RWPE2 (cell line): ENCODE measurements around the gene GOSR2.
"Not testable (repeated sequence)": the region's sequence is repeated elsewhere in the genome, so short reads cannot be mapped to it uniquely, and the experiment has no call there.

ENCODE experiments used
- ATAC-seq: fragments of 200-7000 bp; cut with Tn5 transposase; 3 replicates; pipeline ENCODE4 v1.9.1; 2021; ENCODE audit warnings: low read depth
- DNase-seq: peaks from one replicate; pipeline ENCODE4 v3.0.0-alpha.2; 2020; ENCODE audit warnings: low spot score
- H3K27ac ChIP-seq: fragments of 450-650 bp; 2 replicates; pipeline ENCODE4 v1.5.1; 2017; ENCODE audit warnings: mild to moderate bottlenecking; ENCODE audit not compliant: poor library complexity, severe bottlenecking
- H3K27me3 ChIP-seq: fragments of 250-450 bp; sonication (Bioruptor Pico); 2 replicates; pipeline ENCODE4 v1.5.1; 2021; ENCODE audit warnings: mild to moderate bottlenecking, moderate library complexity; ENCODE audit not compliant: insufficient read depth, poor library complexity, severe bottlenecking
- H3K36me3 ChIP-seq: fragments of 250-450 bp; sonication (Bioruptor Pico); 2 replicates; pipeline ENCODE4 v1.5.1; 2020; ENCODE audit warnings: low read depth, mild to moderate bottlenecking, moderate library complexity
- H3K4me1 ChIP-seq: fragments of 250-450 bp; sonication (Bioruptor Pico); 2 replicates; pipeline ENCODE4 v1.5.1; 2021; ENCODE audit warnings: mild to moderate bottlenecking, moderate library complexity; ENCODE audit not compliant: insufficient read depth, poor library complexity, severe bottlenecking
- H3K4me3 ChIP-seq: fragments of 250-450 bp; sonication (Bioruptor Pico); 2 replicates; pipeline ENCODE4 v1.5.1; 2021; ENCODE audit warnings: mild to moderate bottlenecking, moderate library complexity; ENCODE audit not compliant: severe bottlenecking
- H3K9me3 ChIP-seq: fragments of 250-450 bp; sonication (Bioruptor Pico); 2 replicates; pipeline ENCODE4 v1.5.1; 2021; ENCODE audit warnings: mild to moderate bottlenecking, moderate library complexity; ENCODE audit not compliant: severe bottlenecking
- TF ChIP-seq, protein P1 (sequence below): fragments of 450-650 bp; IDR thresholded peaks from one replicate; pipeline ENCODE4 v1.5.1; 2017; ENCODE audit warnings: mild to moderate bottlenecking, moderate library complexity; ENCODE audit not compliant: poor library complexity, severe bottlenecking

The GOSR2 gene

DNA sequence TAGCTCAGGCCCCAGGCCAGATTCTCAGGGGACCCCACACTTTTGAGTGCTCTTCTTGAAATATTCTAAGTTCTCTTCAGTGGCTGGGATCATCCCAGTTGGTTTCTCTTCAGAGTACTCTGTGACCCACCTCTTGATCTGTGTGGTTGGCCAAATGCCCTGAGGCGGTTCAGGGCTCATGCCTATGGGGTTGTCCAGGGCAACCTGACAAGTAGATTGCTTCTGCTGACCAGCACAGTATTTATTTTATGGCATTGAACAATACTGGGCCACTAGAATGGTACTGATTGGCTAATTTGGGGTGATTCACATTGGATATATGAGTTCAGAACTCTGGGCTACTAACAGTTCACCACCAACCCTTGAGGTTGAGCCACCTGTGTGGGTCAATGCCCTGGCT lies 7.4 kb upstream of the GOSR2 start:
- H3K9me3 ChIP-seq = no peaks in the 10 kb centered on the region
- H3K36me3 ChIP-seq = no peaks in the 10 kb centered on the region
- H3K27me3 ChIP-seq = no peaks in the 10 kb centered on the region
- peak; percentile 17; the same call in 2 of the 3 replicates for ATAC-seq
- H3K27ac ChIP-seq = peak overlapping the region; percentile 50
- TF ChIP-seq, protein P1, sequence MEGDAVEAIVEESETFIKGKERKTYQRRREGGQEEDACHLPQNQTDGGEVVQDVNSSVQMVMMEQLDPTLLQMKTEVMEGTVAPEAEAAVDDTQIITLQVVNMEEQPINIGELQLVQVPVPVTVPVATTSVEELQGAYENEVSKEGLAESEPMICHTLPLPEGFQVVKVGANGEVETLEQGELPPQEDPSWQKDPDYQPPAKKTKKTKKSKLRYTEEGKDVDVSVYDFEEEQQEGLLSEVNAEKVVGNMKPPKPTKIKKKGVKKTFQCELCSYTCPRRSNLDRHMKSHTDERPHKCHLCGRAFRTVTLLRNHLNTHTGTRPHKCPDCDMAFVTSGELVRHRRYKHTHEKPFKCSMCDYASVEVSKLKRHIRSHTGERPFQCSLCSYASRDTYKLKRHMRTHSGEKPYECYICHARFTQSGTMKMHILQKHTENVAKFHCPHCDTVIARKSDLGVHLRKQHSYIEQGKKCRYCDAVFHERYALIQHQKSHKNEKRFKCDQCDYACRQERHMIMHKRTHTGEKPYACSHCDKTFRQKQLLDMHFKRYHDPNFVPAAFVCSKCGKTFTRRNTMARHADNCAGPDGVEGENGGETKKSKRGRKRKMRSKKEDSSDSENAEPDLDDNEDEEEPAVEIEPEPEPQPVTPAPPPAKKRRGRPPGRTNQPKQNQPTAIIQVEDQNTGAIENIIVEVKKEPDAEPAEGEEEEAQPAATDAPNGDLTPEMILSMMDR = no peak
- no peak overlapping the region for H3K4me3 ChIP-seq
- DNase-seq = no peak
- H3K4me1 ChIP-seq = peaks cover 9% of the 10 kb centered on the region

DNA sequence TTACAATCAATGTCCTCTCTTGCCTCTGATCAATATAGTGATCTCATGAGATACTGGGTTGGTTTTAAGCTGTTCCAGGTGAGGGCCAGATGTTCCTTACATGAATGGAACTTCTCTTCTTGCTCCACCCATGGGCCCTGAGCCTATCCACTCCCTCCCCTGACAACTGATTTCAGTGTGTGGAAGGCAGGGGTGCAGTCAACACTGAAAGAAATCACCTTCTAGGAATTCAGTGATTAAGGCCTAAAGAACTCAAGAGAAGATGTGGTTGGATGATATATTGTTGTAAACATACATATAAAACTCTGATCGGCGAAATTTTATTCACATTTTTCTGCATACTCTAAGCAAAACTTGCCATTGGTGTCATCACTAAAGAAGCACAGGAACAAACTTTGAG lies 6.7 kb upstream of the GOSR2 start:
- H3K27me3 ChIP-seq = no peaks in the 10 kb centered on the region
- peak; percentile 88 for ATAC-seq

DNA sequence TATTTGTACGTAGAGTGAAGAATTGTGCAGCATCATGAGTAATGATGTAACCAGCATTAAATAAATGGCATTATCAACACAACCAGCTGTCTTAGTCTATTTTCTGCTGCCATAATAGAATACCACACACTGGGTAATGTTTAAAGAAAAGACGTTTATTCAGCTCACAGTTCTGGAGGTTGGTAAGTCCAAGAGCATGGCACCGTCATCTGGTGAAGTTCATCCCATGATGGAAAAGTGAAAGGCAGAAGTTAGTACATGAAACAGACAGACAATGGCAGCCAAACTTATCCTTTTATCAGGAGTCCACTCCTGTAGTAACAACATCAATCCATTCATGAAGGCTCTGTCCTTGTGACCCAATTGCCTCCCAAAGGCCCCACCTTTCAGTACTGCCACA lies 6.3 kb upstream of the GOSR2 start:
- Histone ChIP-seq H3K27ac (peak overlapping the region; percentile 50), H3K9me3 (no peaks in the 10 kb centered on the region), H3K36me3 (no peaks in the 10 kb centered on the region), H3K4me3 (no peak overlapping the region), H3K27me3 (no peaks in the 10 kb centered on the region), H3K4me1 (peaks cover 9% of the 10 kb centered on the region)
- DNase-seq (no peak), ATAC-seq (no peak)
- TF ChIP-seq, protein P1 = no peak

More for the DNA sequence above, 6.7 kb upstream of the GOSR2 start:
- peak overlapping the region; percentile 50 for H3K27ac ChIP-seq
- DNase-seq = no peak
- no peaks in the 10 kb centered on the region for H3K9me3 ChIP-seq
- no peak overlapping the region for H3K4me3 ChIP-seq
- no peaks in the 10 kb centered on the region for H3K36me3 ChIP-seq
- peaks cover 9% of the 10 kb centered on the region for H3K4me1 ChIP-seq
- TF ChIP-seq, protein P1 = no peak

DNA sequence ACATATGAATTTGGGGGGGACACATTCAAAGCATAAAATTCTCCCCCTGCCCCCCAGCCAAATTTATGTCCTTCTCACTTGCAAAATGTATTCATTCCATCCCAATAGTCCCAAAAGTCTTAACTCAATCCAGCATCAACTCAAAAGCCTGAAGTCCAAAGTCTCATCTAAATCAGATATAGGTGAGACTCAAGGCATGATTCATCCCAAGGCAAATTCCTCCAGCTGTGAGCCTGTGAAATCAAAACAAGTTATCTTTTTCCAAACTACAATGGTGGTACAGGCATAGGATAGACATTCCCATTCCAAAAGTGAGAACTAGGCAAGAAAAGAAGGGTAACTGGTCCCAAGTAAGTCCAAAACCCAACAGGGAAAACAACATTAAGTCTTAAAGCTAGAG lies 5.9 kb upstream of the GOSR2 start:
- DNase-seq = no peak
- no peaks in the 10 kb centered on the region for H3K36me3 ChIP-seq
- no peaks in the 10 kb centered on the region for H3K9me3 ChIP-seq
- peak overlapping the region; percentile 50 for H3K27ac ChIP-seq
- no peaks in the 10 kb centered on the region for H3K27me3 ChIP-seq
- TF ChIP-seq, protein P1 = no peak
- H3K4me1 ChIP-seq = peaks cover 9% of the 10 kb centered on the region
- no peak for ATAC-seq
- no peak overlapping the region for H3K4me3 ChIP-seq

DNA sequence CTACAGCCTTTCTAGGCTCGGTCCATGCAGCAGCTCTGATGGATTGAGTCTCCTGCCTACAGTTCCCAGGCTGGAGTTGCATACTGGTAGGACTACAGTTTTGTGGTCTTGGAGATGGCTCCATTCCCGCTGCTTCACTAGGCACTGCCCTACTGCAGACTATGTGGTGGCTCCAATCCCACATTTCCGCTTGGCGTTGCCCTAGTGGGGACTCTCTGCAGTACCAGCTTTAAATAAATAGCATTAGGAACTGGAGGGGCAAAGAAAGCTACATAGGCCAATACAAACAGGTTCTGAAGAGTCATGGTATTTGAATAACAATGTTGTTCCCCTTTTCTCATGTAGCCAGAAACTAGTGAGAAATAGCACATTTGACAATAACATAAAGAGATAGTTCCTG lies 5.4 kb upstream of the GOSR2 start:
- DNase-seq (no peak), ATAC-seq (no peak)
- Histone ChIP-seq H3K27ac (no peak overlapping the region), H3K4me3 (no peak overlapping the region), H3K27me3 (no peaks in the 10 kb centered on the region), H3K4me1 (peaks cover 9% of the 10 kb centered on the region), H3K36me3 (no peaks in the 10 kb centered on the region), H3K9me3 (no peaks in the 10 kb centered on the region)
- TF ChIP-seq, protein P1 = no peak

DNA sequence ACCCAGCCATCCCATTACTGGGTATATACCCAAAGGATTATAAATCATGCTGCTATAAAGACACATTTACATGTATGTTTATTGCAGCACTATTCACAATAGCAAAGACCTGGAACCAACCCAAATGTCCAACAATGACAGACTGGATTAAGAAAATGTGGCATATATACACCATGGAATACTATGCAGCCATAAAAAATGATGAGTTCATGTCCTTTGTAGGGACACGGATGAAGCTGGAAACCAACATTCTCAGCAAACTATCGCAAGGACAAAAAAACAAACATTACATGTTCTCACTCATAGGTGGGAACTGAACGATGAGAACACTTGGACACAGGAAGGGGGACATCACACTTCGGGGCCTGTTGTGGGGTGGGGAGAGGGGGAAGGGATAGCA lies 998 bp upstream of the GOSR2 start:
- not testable (repeated sequence) for H3K27me3 ChIP-seq, ATAC-seq, DNase-seq, H3K36me3 ChIP-seq, H3K4me3 ChIP-seq, H3K4me1 ChIP-seq, H3K9me3 ChIP-seq
- peak overlapping the region; percentile 74 for H3K27ac ChIP-seq
